ENCODE results near the gene PRPF6.

DNA sequence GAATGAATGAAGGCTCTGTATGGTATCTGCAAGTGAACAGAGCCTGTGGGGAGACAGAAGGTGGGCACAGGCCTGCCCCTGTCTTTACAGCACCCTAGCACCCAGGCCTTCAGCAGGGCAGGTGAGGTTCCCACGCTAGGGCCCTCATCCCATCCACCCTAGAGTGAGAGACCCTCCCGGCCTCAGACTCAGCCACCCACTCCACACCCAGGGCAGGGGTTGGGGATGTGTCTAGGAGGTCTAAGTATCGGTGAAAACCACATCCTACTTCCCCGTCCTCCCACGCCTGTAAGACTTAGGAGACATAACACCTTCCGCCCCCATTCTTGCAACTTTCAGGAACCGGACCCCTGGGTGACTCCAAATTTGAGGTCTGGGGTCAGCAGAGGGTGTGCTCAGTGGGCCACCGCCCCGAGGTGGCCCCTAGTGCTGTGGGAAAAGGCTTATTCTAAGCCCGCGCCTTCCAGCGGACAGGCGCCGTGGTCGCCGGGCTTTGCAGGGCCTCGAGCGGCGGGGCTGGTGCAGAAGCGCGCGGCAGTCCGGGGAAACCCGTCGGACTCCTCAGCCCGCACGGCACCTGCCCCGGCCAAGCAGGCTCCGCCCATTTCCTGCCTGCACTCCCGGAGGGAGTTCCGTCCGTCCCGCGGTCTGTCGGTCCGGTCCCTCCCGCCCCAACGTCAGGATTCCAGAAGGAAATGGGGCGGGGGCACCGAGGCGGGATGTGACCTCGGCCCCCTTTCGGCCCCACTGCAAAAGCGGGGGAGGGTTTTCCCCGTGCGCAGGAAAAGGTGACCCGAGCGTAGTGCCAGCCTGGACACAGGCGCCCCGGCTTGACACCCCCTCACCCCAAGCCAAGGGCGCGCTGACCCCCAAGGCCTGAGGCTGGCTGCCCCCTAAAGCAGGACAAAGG lies 2.4 kb upstream of the PRPF6 start:
- TF ChIP-seq SMC3 (conservative IDR thresholded peaks at IDR 0.05; ENCODE audit: poor library complexity) (no peak), POLR2AphosphoS5 (IDR thresholded peaks at IDR 0.05) (no peak), EZH2 (IDR thresholded peaks at IDR 0.05; ENCODE audit: borderline replicate concordance, insufficient read depth, low read length, poor library complexity, severe bottlenecking) (no peak)
- TF ChIP-seq, protein P1, sequence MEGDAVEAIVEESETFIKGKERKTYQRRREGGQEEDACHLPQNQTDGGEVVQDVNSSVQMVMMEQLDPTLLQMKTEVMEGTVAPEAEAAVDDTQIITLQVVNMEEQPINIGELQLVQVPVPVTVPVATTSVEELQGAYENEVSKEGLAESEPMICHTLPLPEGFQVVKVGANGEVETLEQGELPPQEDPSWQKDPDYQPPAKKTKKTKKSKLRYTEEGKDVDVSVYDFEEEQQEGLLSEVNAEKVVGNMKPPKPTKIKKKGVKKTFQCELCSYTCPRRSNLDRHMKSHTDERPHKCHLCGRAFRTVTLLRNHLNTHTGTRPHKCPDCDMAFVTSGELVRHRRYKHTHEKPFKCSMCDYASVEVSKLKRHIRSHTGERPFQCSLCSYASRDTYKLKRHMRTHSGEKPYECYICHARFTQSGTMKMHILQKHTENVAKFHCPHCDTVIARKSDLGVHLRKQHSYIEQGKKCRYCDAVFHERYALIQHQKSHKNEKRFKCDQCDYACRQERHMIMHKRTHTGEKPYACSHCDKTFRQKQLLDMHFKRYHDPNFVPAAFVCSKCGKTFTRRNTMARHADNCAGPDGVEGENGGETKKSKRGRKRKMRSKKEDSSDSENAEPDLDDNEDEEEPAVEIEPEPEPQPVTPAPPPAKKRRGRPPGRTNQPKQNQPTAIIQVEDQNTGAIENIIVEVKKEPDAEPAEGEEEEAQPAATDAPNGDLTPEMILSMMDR (IDR thresholded peaks at IDR 0.05; ENCODE audit: poor library complexity, severe bottlenecking): no peak
- TF ChIP-seq, protein P2, sequence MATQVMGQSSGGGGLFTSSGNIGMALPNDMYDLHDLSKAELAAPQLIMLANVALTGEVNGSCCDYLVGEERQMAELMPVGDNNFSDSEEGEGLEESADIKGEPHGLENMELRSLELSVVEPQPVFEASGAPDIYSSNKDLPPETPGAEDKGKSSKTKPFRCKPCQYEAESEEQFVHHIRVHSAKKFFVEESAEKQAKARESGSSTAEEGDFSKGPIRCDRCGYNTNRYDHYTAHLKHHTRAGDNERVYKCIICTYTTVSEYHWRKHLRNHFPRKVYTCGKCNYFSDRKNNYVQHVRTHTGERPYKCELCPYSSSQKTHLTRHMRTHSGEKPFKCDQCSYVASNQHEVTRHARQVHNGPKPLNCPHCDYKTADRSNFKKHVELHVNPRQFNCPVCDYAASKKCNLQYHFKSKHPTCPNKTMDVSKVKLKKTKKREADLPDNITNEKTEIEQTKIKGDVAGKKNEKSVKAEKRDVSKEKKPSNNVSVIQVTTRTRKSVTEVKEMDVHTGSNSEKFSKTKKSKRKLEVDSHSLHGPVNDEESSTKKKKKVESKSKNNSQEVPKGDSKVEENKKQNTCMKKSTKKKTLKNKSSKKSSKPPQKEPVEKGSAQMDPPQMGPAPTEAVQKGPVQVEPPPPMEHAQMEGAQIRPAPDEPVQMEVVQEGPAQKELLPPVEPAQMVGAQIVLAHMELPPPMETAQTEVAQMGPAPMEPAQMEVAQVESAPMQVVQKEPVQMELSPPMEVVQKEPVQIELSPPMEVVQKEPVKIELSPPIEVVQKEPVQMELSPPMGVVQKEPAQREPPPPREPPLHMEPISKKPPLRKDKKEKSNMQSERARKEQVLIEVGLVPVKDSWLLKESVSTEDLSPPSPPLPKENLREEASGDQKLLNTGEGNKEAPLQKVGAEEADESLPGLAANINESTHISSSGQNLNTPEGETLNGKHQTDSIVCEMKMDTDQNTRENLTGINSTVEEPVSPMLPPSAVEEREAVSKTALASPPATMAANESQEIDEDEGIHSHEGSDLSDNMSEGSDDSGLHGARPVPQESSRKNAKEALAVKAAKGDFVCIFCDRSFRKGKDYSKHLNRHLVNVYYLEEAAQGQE (IDR thresholded peaks at IDR 0.05; ENCODE audit: borderline replicate concordance): no peak
